ENCODE data around the gene MMP25.

DNA sequence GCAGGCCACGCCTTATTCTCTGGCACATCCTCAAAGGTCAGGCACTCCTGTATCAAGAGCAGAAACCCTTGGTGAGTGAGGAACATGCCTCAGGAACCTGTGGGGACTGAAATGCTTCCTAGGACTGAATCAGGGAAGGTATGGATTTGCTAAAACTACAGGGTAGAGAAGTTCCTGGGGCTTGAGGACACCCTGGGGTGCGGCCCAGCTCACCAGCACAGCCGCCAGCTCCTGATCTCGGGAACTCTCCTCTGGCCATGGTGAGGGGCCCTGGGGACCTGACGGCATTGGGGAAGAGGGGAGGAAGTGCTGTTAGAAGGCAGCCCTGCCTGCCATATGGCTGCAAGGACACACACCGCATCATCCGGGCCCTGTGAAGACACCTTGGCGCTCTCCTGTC is 45.2 kb downstream of the MMP25 start:
- no peak for TF ChIP-seq YY1 (IDR thresholded peaks at IDR 0.05; ENCODE audit: insufficient read depth, insufficient read length)
- no peak for TF ChIP-seq ZNF274 (IDR thresholded peaks at IDR 0.05; ENCODE audit: low read depth, low read length)
- TF ChIP-seq SUZ12 (IDR thresholded peaks at IDR 0.05; ENCODE audit: extremely low read depth, insufficient read depth, insufficient read length): no peak
